GM12875 (cell line): ENCODE measurements around the gene MED17.
"Not testable (repeated sequence)": the region's sequence is repeated elsewhere in the genome, so short reads cannot be mapped to it uniquely, and the experiment has no call there.

Source experiments
- H3K4me3 ChIP-seq: one replicate; pipeline ENCODE4 v1.5.1; 2011; ENCODE audit warnings: low read depth, low read length, control low read depth
- TF ChIP-seq, protein P1 (sequence below): IDR thresholded peaks from 2 replicates; pipeline ENCODE4 v1.5.1; 2011; ENCODE audit warnings: low read depth, mild to moderate bottlenecking, control low read depth, inconsistent platforms, low read length, moderate library complexity, borderline replicate concordance; ENCODE audit not compliant: insufficient read depth

MED17 gene

DNA sequence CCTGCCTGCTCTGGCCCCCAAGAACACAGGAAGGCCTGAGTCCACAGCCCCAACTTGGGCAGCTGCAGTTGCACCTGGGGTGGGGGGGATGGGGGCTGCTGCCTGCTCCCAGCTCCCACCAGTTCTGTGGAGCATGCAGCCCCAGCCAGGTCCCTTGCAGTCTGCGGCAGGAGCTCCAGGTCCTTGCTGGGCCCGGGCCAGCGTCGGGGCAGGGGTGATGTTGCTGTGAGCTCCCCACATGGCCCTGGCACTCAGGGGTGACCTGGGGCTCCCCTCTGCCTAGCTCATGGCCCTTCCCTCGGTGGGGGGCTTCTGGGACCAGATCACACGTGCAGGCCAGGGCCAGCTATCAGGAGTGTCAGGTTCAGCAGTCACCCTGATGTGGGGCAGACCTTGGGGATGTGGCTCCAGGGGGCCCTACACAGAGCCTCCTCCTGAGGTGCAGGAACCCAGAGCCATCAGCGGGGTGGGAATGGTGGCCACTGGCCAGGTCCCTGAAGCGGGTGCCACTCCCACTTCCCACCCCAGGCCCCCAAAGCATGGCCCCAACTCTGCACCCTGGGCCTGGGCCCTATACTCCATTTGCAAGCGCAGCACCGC, 10.4 kb upstream of the MED17 start:
- TF ChIP-seq, protein P1, sequence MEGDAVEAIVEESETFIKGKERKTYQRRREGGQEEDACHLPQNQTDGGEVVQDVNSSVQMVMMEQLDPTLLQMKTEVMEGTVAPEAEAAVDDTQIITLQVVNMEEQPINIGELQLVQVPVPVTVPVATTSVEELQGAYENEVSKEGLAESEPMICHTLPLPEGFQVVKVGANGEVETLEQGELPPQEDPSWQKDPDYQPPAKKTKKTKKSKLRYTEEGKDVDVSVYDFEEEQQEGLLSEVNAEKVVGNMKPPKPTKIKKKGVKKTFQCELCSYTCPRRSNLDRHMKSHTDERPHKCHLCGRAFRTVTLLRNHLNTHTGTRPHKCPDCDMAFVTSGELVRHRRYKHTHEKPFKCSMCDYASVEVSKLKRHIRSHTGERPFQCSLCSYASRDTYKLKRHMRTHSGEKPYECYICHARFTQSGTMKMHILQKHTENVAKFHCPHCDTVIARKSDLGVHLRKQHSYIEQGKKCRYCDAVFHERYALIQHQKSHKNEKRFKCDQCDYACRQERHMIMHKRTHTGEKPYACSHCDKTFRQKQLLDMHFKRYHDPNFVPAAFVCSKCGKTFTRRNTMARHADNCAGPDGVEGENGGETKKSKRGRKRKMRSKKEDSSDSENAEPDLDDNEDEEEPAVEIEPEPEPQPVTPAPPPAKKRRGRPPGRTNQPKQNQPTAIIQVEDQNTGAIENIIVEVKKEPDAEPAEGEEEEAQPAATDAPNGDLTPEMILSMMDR, result no peak
- no peak overlapping the region for H3K4me3 ChIP-seq

DNA sequence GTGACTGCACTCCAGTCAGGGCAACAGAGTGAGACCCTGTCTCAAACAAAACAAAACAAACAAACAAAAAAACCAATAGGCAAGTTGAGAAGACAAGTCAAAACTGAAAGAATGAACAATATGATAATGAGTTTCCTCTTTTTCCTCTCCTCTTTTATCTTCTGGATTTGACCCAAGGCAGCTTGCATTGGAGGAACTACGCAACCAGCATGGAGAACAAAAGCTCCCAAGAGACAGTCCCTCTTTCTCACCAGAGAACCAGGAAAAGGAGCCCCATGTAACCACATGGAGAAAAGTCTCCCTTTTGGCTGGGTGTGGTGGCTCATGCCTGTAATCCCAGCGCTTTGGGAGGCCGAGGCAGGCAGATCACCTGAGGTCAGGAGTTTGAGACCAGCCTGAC, 9.5 kb upstream of the MED17 start:
- H3K4me3 ChIP-seq, result not testable (repeated sequence)

- TF ChIP-seq, protein P1, result no peak
- H3K4me3 ChIP-seq, result no peak overlapping the region
These were observed 8.8 kb upstream of the MED17 start for GRCh38 chr11:93775289-93775688.

DNA sequence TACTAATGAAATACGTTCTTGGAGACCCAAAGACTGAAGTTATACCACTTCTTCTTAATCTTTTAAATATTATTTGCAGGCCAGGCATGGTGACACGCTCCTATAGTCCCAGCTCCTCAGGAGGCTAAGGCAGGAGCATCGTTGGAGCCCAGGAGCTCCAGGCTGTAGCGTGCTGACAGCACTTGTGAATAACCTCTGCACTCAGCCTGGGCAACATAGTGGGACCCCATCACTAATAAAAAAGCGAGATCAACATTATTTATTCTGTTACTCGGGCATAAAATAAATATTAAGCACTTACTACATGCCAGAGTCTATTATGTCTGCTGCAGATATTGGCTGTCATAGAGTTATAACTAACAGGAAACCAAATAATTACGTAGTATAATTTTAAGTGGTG, 720 bp upstream of the MED17 start:
- TF ChIP-seq, protein P1, result no peak
- H3K4me3 ChIP-seq, result peak overlapping the region; percentile 88

GRCh38 chr11:93783765-93784144, 327 bp upstream of the MED17 start:
- TF ChIP-seq, protein P1, result no peak
- H3K4me3 ChIP-seq, result peak overlapping the region; percentile 88

- TF ChIP-seq, protein P1, result no peak
- peak overlapping the region; percentile 88 for H3K4me3 ChIP-seq
These were observed 866 bp downstream of the MED17 start for GRCh38 chr11:93784935-93785360.

DNA sequence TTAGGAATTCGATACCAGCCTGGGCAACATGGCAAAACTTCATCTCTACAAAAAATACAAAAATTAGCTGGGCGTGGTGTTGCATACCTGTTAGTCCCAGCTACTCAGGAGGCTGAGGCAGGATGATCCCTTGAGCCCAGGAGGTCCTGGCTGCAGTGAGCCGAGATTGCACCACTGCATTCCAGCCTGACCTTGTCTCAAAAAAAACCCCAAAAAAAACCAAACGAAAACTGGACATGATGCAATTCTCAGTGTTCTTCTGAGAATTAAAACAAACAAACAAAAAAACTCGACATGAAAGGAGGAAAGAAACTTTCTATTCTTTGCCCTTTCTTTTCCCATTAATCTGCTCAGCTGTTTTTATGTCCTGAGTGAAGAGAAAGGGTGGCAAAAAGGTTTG, 7.4 kb downstream of the MED17 start:
- TF ChIP-seq, protein P1, result no peak
- H3K4me3 ChIP-seq, result no peak overlapping the region
